Measurements from ENCODE around the gene STRAP. TPM values are rescaled to one million over a fixed set of nuclear protein-coding genes. Genes with fewer than 3 reads are reported as not detected.

STRAP gene
- total and polyA plus RNA-seq, 2 of the 8 experiments (the other 6 are each of a cell fraction or from before 2014, with no cell fraction given) = 107 to 251 TPM

GRCh38 chr12:15942475-15942874 is 60.3 kb downstream of the STRAP start (continued):
- no peak for TF ChIP-seq CHD7 (IDR thresholded peaks at IDR 0.05; ENCODE audit: insufficient replicate concordance, low read length)
- TF ChIP-seq EGR1 (IDR thresholded peaks at IDR 0.05; ENCODE audit: borderline replicate concordance, low read depth, low read length) = no peak
- TF ChIP-seq TAF7 (optimal IDR thresholded peaks at IDR 0.05; ENCODE audit: borderline replicate concordance, low read depth, low read length) = no peak

Data from H1 (cell line).